ENCODE data around the gene TMEM128. TPM values are rescaled to one million over a fixed set of nuclear protein-coding genes. Genes with fewer than 3 reads are reported as not detected.
"Not testable (repeated sequence)": the region's sequence is repeated elsewhere in the genome, so short reads cannot be mapped to it uniquely, and the experiment has no call there.

Gene TMEM128
- total and polyA plus RNA-seq, 5 experiments from 2014 or later: 20.9 to 43.0 (median 35.2) TPM

DNA sequence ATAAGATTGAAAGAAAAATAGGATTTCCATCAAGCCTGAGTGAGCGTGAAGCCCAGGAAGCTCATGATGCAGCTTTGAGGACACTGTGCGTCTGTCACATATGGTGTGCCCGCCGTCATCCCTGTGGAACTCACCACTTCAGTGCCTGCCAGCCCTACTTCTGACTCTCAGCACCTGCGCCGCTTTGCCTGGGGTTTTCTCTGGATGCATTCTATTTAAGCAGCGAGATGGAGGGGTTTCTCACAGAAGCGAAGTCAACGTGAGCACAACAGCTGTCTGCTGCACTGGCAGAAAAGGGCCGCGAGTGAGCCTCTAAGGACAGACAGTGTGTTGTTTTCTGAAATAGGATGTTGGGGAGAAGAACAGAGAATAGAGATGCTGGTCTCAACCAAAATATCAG is 6.2 kb upstream of the TMEM128 start:
- Mint-ChIP-seq H3K4me1 (peaks cover 0 to 8% (median 2%) of the 10 kb centered on the region in 4 donors), H3K27me3 (peaks cover 0 to 3% (median 0%) of the 10 kb centered on the region in 5 donors), H3K27ac (no peak overlapping the region), H3K4me3 (no peak overlapping the region), H3K36me3 (no peaks in the 10 kb centered on the region), H3K9me3 (no peaks in the 10 kb centered on the region)
- POLR2A ChIA-PET: no interaction called here
- DNase-seq (no peak), ATAC-seq (no peak)

DNA sequence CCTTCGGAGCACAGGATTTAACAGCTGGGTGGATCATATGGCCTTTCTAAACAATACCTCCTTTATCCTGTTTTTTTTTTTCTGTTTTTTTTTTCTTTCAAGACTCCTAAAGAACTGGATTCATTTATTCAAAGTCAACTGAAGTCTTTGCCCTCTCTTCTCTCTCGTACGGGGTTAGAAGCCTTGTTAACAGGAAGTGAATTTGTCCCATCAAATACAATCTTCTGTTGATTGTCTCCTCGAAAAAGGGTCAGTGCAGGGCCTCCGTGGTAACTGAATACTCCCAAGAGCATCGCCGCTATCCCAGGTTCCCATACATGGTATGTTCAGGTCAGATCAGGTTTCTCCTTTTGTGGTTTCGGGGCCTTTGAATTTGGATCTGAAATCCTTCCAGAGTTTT is 1.8 kb upstream of the TMEM128 start:
- Mint-ChIP-seq H3K4me3 (peak overlapping the region in 6 of 10 donors; percentile 40 to 73 (median 45)), H3K9me3 (no peaks in the 10 kb centered on the region), H3K4me1 (peaks cover 23 to 34% (median 33%) of the 10 kb centered on the region in 4 donors), H3K27me3 (peaks cover 0 to 3% (median 0%) of the 10 kb centered on the region in 5 donors), H3K27ac (peak overlapping the region in 4 of 10 donors; percentile 24 to 51 (median 42)), H3K36me3 (peaks cover 0 to 11% (median 4%) of the 10 kb centered on the region in 3 donors)
- DNase-seq (no peak), ATAC-seq (no peak)
- POLR2A ChIA-PET: interaction anchor here (0.7 to 2.7 kb wide), 2 partner anchors 40 to 86 kb away, joined by 3 to 11 read pairs; partner anchors contain the start of genes LYAR and ZBTB49

DNA sequence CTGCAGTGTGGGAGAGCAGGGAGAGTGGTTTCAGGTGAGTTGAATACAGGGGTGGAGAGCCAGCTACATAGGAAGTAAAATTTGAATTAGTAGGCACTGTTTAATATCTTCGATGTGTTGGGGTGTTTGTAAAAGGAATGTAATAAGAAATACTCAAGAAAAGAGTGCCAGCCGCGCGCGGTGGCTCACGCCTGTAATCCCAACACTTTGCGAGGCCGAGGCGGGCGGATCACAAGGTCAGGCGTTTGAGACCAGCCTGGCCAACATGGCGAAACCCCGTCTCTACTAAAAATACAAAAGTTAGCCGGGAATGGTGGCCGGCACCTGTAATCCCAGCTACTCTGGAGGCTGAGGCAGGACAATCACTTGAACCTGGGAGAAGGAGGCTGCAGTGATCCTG is 1.3 kb upstream of the TMEM128 start:
- Mint-ChIP-seq H3K4me1 (peaks cover 23 to 35% (median 34%) of the 10 kb centered on the region in 4 donors), H3K4me3 (peak overlapping the region in 8 of 10 donors; percentile 18 to 97 (median 91)), H3K27ac (peak overlapping the region in 7 of 10 donors; percentile 82 to 99 (median 99)), H3K36me3 (peaks cover 0 to 16% (median 8%) of the 10 kb centered on the region in 3 donors)
- POLR2A ChIA-PET: interaction anchor here (1.0 to 2.7 kb wide), 7 partner anchors 11 to 293 kb away, joined by 3 to 11 read pairs (median 7); partner anchors contain the start of genes LYAR, STX18 and ZBTB49
- not testable (repeated sequence) for H3K27me3 Mint-ChIP-seq, DNase-seq, ATAC-seq, H3K9me3 Mint-ChIP-seq

DNA sequence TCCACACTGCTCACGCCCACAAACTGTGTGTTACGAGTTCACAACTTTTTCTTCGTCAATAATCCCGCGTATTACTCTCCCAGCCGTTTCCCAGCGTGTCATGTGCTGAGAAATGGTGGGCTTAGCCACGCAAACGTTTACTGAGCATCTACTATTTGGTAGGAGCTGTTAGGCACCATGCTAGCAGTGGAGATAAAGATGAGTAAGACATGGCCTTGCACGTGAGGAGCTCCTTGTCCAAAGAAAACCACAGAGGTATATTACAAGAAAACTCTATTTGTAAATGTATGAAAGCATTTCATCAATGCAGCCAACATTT is 821 bp upstream of the TMEM128 start:
- Mint-ChIP-seq H3K27ac (peak overlapping the region; percentile 97 to 99 (median 99)), H3K27me3 (no peaks in the 10 kb centered on the region), H3K9me3 (no peaks in the 10 kb centered on the region), H3K36me3 (peaks cover 0 to 21% (median 8%) of the 10 kb centered on the region in 3 donors), H3K4me3 (peak overlapping the region; percentile 90 to 98 (median 96)), H3K4me1 (peaks cover 24 to 36% (median 35%) of the 10 kb centered on the region in 4 donors)
- ATAC-seq: no peak
- POLR2A ChIA-PET: interaction anchor here (0.6 to 2.7 kb wide), 9 partner anchors 7 to 293 kb away, joined by 3 to 11 read pairs (median 7); partner anchors contain the start of genes LYAR, STX18 and ZBTB49
- DNase-seq: no peak

DNA sequence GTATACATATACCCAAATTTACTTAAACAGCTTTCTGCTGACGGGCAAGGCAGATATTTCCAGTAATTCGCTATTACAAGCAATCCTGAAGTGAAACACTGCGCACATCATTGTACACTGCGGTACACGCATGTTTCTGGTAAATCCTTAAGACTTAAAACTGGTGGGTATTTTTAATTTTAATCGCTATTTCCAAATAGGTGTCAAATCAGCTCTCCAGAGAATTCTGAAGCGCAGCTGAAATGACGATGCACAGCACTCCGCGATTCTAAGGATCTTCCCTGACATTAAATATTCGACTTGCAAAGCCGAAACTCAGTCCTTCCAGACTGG is 361 bp downstream of the TMEM128 start:
- Mint-ChIP-seq H3K9me3 (no peaks in the 10 kb centered on the region), H3K36me3 (peaks cover 3 to 31% (median 8%) of the 10 kb centered on the region in 3 donors), H3K27ac (peak overlapping the region; percentile 97 to 99 (median 99)), H3K4me1 (peaks cover 27 to 41% (median 36%) of the 10 kb centered on the region in 4 donors), H3K4me3 (peak overlapping the region; percentile 90 to 98 (median 96)), H3K27me3 (no peaks in the 10 kb centered on the region)
- peak; percentile 27 to 49 for ATAC-seq
- DNase-seq: no peak
- POLR2A ChIA-PET: interaction anchor here (1.1 to 2.7 kb wide), 11 partner anchors 9 to 294 kb away, joined by 3 to 11 read pairs (median 7); partner anchors contain the start of genes LYAR, NSG1, STX18 and ZBTB49

DNA sequence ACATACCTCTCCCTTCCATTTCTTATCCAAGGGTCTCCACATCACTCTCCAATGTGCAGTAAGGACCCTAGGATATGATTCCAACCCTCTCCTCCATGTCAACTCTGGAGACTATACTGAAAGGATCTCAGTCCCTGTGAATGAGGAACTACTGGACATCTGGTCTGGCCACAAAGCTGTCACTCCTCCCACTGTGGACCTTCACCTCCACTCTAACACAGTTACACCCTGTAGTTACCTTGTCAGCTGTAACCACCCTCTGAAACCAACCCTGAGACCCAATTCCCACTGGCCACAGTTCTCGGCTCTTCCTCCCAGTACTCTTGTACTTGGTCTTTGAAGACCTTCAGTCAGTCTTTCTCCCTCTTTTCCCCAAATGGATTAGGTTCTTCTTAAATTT is 2.9 kb downstream of the TMEM128 start:
- POLR2A ChIA-PET: no interaction called here
- Mint-ChIP-seq H3K9me3 (no peaks in the 10 kb centered on the region), H3K36me3 (peaks cover 3 to 55% (median 12%) of the 10 kb centered on the region in 3 donors), H3K27ac (peak overlapping the region in 3 of 10 donors; percentile 13 to 65 (median 54)), H3K27me3 (no peaks in the 10 kb centered on the region), H3K4me1 (peaks cover 26 to 44% (median 38%) of the 10 kb centered on the region in 4 donors), H3K4me3 (peak overlapping the region in 1 of 10 donors; percentile 40)
- no peak for DNase-seq
- ATAC-seq: no peak

DNA sequence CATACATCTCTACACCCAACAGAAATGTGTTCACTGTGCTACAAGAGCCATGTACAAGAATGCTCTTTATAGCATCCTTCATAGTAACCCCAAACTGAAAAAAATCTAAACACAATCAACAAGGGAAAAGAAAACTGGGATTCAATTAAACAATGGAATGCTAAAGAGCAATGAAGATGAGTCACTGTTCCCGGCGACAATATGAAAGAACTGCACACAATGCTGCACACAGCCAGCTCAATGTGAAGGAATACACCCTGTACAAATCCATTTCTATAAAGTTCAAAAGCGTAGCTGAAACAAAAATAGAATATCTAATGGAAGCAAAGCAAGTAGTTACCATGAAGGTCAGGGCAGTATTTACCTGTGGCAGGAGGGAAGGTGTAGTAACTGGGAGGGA is 8.5 kb downstream of the TMEM128 start:
- DNase-seq, ATAC-seq, H3K4me3 Mint-ChIP-seq, H3K9me3 Mint-ChIP-seq, POLR2A ChIA-PET, H3K27me3 Mint-ChIP-seq: not testable (repeated sequence)
- peaks cover 0 to 16% (median 12%) of the 10 kb centered on the region in 4 donors for H3K4me1 Mint-ChIP-seq
- H3K36me3 Mint-ChIP-seq: peaks cover 8 to 91% (median 13%) of the 10 kb centered on the region in 3 donors
- peak overlapping the region in 2 of 10 donors; percentile 66 to 79 for H3K27ac Mint-ChIP-seq

DNA sequence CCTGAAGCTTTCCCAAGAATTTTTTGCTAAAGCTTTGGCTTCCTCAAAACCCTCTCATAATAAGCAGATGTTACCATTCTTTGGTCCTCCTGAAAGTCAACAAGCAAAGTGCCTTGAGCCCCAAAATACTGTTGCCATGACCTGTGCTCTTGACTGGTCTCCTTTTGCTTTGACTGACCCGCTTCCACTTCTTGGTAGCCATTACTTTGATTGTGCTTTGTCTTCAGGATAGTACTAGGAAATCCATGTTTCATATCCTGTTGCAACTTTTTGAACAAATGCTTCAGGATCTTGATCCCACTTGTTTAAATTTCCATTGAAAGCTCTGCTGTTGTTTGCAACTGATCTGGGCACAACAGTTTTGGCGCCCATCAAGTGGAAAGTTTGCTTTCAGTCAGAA is 14.4 kb downstream of the TMEM128 start:
- DNase-seq (no peak), ATAC-seq (no peak)
- POLR2A ChIA-PET: no interaction called here
- H3K4me3 Mint-ChIP-seq: no peak overlapping the region
- H3K27ac Mint-ChIP-seq: no peak overlapping the region
- H3K4me1 Mint-ChIP-seq: no peaks in the 10 kb centered on the region
- peaks cover 0 to 8% (median 6%) of the 10 kb centered on the region in 5 donors for H3K27me3 Mint-ChIP-seq
- H3K9me3 Mint-ChIP-seq: peaks cover 0 to 23% (median 7%) of the 10 kb centered on the region in 9 donors
- H3K36me3 Mint-ChIP-seq: peaks cover 11 to 37% (median 12%) of the 10 kb centered on the region in 3 donors

DNA sequence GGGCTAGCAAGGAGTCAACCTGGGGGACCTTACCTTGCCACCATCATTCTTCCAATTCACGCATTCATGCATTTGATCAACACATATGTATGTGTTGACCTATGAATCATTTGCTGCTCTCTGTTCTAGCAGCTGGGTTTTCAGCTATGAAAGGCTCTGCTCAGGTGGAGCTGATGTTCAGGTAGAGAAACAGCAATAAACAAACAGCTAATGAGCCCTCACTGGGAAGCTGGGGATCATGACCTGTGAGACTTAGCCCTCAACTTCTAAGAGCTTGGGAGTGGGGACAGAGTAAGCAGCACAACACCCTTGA is 19.7 kb downstream of the TMEM128 start:
- peak overlapping the region in 6 of 10 donors; percentile 11 to 58 (median 42) for H3K4me3 Mint-ChIP-seq
- H3K9me3 Mint-ChIP-seq: peaks cover 0 to 11% (median 5%) of the 10 kb centered on the region in 9 donors
- ATAC-seq (no peak), DNase-seq (no peak)
- peaks cover 25 to 54% (median 40%) of the 10 kb centered on the region in 5 donors for H3K27me3 Mint-ChIP-seq
- peaks cover 9 to 22% (median 9%) of the 10 kb centered on the region in 4 donors for H3K4me1 Mint-ChIP-seq
- peaks cover 2 to 8% (median 3%) of the 10 kb centered on the region in 3 donors for H3K36me3 Mint-ChIP-seq
- no peak overlapping the region for H3K27ac Mint-ChIP-seq
- POLR2A ChIA-PET: no interaction called here

DNA sequence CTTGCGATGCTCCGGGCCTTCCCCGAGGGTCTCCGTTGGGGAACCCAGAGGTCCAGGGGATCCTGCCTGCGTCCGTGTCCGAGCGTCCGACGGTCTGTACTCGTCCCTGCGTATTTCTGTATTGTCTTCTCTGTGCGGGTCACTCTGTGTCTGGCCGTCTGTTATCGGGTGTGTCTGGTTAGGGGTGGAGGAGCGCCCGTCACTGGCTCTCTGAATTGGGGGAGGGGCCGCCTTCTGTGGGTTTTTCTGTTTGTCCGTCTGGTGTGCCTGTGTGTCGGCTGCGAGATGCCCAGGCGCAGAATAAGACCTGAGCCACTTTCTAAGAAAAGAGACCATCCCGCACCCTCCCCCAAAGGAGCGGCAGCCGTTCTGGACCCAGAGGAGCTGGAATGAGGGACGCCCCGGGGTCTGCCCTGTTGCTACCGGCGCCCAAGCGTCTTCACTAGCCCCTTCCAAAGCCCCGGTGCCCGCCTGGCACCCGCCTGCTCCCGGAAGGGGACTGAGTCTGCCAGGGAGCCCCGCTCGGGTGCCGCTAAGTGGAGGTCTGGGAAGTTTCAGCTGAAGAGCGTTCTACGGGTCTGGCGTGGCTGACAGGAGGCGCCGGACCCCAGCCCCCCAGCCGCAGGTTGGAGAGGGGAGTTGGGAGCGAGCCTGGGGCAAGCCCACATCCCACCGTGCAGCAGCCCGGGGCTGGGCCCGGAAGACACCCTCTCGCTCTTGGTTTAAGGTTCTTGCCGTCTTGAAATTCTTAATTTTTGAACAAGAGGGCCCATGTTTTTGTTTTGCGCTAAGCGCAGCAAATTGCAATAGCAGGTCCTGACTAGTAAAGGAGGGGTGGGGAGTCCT is 20.3 kb downstream of the TMEM128 start:
- ATAC-seq (no peak), DNase-seq (no peak)
- POLR2A ChIA-PET: no interaction called here
- H3K4me3 Mint-ChIP-seq: peak overlapping the region in 6 of 10 donors; percentile 33 to 78 (median 53)
- peaks cover 0 to 11% (median 2%) of the 10 kb centered on the region in 3 donors for H3K36me3 Mint-ChIP-seq
- H3K9me3 Mint-ChIP-seq: peaks cover 0 to 11% (median 1%) of the 10 kb centered on the region in 9 donors
- peak overlapping the region in 1 of 10 donors; percentile 35 for H3K27ac Mint-ChIP-seq
- peaks cover 9 to 22% (median 9%) of the 10 kb centered on the region in 4 donors for H3K4me1 Mint-ChIP-seq
- peaks cover 30 to 60% (median 45%) of the 10 kb centered on the region in 5 donors for H3K27me3 Mint-ChIP-seq

DNA sequence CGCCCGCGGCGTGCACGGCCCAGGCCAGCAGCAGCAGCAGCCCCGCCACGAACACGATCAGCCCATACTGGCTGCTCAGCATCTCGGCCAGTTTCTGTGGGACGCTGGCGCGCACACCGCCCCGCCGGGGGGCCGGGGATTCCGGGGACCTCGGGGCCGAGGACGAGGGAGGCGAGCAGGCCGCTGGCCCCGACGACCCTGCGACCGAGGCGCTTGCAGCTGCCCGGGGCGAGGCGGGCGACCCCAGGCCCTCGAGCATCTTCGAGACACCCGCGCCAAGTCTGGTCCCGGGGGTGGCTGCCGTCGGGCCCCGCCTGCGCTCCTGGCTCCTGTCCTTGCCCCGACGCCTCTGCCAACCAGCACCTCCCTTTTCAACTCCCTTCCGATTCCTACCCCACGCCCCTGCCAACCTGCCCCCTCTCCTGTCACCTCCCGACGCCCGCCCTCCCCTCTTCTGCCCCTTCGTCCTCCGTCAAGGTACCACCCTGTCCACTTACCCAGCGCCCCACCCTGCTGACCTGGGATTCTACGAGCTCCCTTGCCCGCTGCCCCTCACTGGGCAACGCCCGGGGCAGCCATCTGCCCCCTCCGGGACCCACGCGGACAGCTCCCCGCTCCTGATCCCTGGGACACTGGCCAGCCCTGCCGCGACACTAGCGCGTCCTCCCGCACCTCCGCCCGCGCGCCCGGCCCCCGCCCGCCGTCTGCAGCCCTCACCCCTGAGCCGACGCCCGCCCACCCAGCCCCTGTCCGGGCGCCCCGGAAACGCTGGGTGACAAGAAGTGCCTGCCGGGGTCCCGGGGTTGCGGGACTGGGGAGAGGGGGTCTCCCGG is 21.2 kb downstream of the TMEM128 start, which contains the start of gene OTOP1:
TSS of gene OTOP1 (minus strand) at position 324 of the 833 bp plus-strand sequence. CDS start at position 259, 65 bp downstream.
- ATAC-seq (no peak), DNase-seq (no peak)
- peaks cover 0 to 9% (median 0%) of the 10 kb centered on the region in 9 donors for H3K9me3 Mint-ChIP-seq
- H3K4me3 Mint-ChIP-seq: peak within 1 kb of the TSS in 9 of 10 donors; percentile 9 to 79 (median 61)
- H3K27ac Mint-ChIP-seq: peak within 1 kb of the TSS in 1 of 10 donors; percentile 80
- POLR2A ChIA-PET: no interaction called here
- H3K27me3 Mint-ChIP-seq: peaks cover 37 to 69% (median 51%) of the 10 kb centered on the region in 5 donors
- H3K36me3 Mint-ChIP-seq: peaks cover 0 to 11% (median 2%) of the 10 kb centered on the region in 3 donors
- H3K4me1 Mint-ChIP-seq: peaks cover 9 to 22% (median 9%) of the 10 kb centered on the region in 4 donors
